ENCODE measurements around the gene WDR83.
"Not testable (repeated sequence)": the region's sequence is repeated elsewhere in the genome, so short reads cannot be mapped to it uniquely, and the experiment has no call there.

The WDR83 gene

GRCh38 chr19:12639901-12640613 lies 26.6 kb upstream of the WDR83 start:
- H3K27me3 ChIP-seq (ENCODE audit: control insufficient read depth, insufficient read depth, low read length), result no peaks in the 10 kb centered on the region; the same call in 1 of the 2 replicates
- peak overlapping the region; percentile 16; the same call in 1 of the 2 replicates for H3K4me3 ChIP-seq (ENCODE audit: low read length)
- H3K4me1 ChIP-seq (ENCODE audit: control insufficient read depth, insufficient read depth, low read length), result no peaks in the 10 kb centered on the region
- DNase-seq (ENCODE audit: low read depth, low spot score), result peak; percentile 71
- no CpG with 5 or more reads among the region's 39 CpGs for WGBS (ENCODE audit: insufficient coverage, insufficient read length)
- H3K27ac ChIP-seq (ENCODE audit: low read length), result no peak overlapping the region
- H3K9me3 ChIP-seq (ENCODE audit: control insufficient read depth, insufficient read depth, low read length), result no peaks in the 10 kb centered on the region; the same call in 1 of the 2 replicates
- H3K36me3 ChIP-seq (ENCODE audit: control insufficient read depth, insufficient read depth, low read length), result no peaks in the 10 kb centered on the region

- H3K36me3 ChIP-seq (ENCODE audit: control insufficient read depth, insufficient read depth, low read length), result no peaks in the 10 kb centered on the region
- no peaks in the 10 kb centered on the region for H3K4me1 ChIP-seq (ENCODE audit: control insufficient read depth, insufficient read depth, low read length)
- no peaks in the 10 kb centered on the region; the same call in 1 of the 2 replicates for H3K27me3 ChIP-seq (ENCODE audit: control insufficient read depth, insufficient read depth, low read length)
- DNase-seq (ENCODE audit: low read depth, low spot score), result no peak
- no peak overlapping the region for H3K4me3 ChIP-seq (ENCODE audit: low read length)
- H3K9me3 ChIP-seq (ENCODE audit: control insufficient read depth, insufficient read depth, low read length), result no peaks in the 10 kb centered on the region; the same call in 1 of the 2 replicates
- no CpG with 5 or more reads among the region's 13 CpGs for WGBS (ENCODE audit: insufficient coverage, insufficient read length)
- H3K27ac ChIP-seq (ENCODE audit: low read length), result no peak overlapping the region
Observed at GRCh38 chr19:12641456-12641855, 25.2 kb upstream of the WDR83 start.

- no CpG with 5 or more reads among the region's 26 CpGs for WGBS (ENCODE audit: insufficient coverage, insufficient read length)
- H3K27ac ChIP-seq (ENCODE audit: low read length), result no peak overlapping the region
- no peaks in the 10 kb centered on the region; the same call in 1 of the 2 replicates for H3K9me3 ChIP-seq (ENCODE audit: control insufficient read depth, insufficient read depth, low read length)
- no peaks in the 10 kb centered on the region for H3K36me3 ChIP-seq (ENCODE audit: control insufficient read depth, insufficient read depth, low read length)
- no peaks in the 10 kb centered on the region; the same call in 1 of the 2 replicates for H3K27me3 ChIP-seq (ENCODE audit: control insufficient read depth, insufficient read depth, low read length)
- no peaks in the 10 kb centered on the region for H3K4me1 ChIP-seq (ENCODE audit: control insufficient read depth, insufficient read depth, low read length)
- no peak for DNase-seq (ENCODE audit: low read depth, low spot score)
- no peak overlapping the region for H3K4me3 ChIP-seq (ENCODE audit: low read length)
Observed at GRCh38 chr19:12642506-12642905, 24.1 kb upstream of the WDR83 start.

- H3K4me1 ChIP-seq (ENCODE audit: control insufficient read depth, insufficient read depth, low read length); DNase-seq (ENCODE audit: low read depth, low spot score); H3K9me3 ChIP-seq (ENCODE audit: control insufficient read depth, insufficient read depth, low read length); H3K27me3 ChIP-seq (ENCODE audit: control insufficient read depth, insufficient read depth, low read length); H3K4me3 ChIP-seq (ENCODE audit: low read length); H3K27ac ChIP-seq (ENCODE audit: low read length); H3K36me3 ChIP-seq (ENCODE audit: control insufficient read depth, insufficient read depth, low read length): not testable (repeated sequence)
- WGBS (ENCODE audit: insufficient coverage, insufficient read length), result no CpG with 5 or more reads among the region's 14 CpGs
Observed at GRCh38 chr19:12643716-12644115, 22.9 kb upstream of the WDR83 start.

- no peak overlapping the region for H3K4me3 ChIP-seq (ENCODE audit: low read length)
- H3K4me1 ChIP-seq (ENCODE audit: control insufficient read depth, insufficient read depth, low read length), result no peaks in the 10 kb centered on the region
- WGBS (ENCODE audit: insufficient coverage, insufficient read length), result no CpG with 5 or more reads among the region's 10 CpGs
- no peaks in the 10 kb centered on the region; the same call in 1 of the 2 replicates for H3K27me3 ChIP-seq (ENCODE audit: control insufficient read depth, insufficient read depth, low read length)
- H3K36me3 ChIP-seq (ENCODE audit: control insufficient read depth, insufficient read depth, low read length), result no peaks in the 10 kb centered on the region
- DNase-seq (ENCODE audit: low read depth, low spot score), result no peak
- no peaks in the 10 kb centered on the region for H3K9me3 ChIP-seq (ENCODE audit: control insufficient read depth, insufficient read depth, low read length)
- H3K27ac ChIP-seq (ENCODE audit: low read length), result no peak overlapping the region
Observed at GRCh38 chr19:12646551-12646950, 20.1 kb upstream of the WDR83 start.

- Histone ChIP-seq H3K9me3 (ENCODE audit: control insufficient read depth, insufficient read depth, low read length) (no peaks in the 10 kb centered on the region), H3K4me3 (ENCODE audit: low read length) (no peak overlapping the region), H3K27ac (ENCODE audit: low read length) (no peak overlapping the region), H3K4me1 (ENCODE audit: control insufficient read depth, insufficient read depth, low read length) (no peaks in the 10 kb centered on the region), H3K27me3 (ENCODE audit: control insufficient read depth, insufficient read depth, low read length) (no peaks in the 10 kb centered on the region), H3K36me3 (ENCODE audit: control insufficient read depth, insufficient read depth, low read length) (no peaks in the 10 kb centered on the region)
- DNase-seq (ENCODE audit: low read depth, low spot score), result no peak
- WGBS (ENCODE audit: insufficient coverage, insufficient read length), result no CpG with 5 or more reads among the region's 8 CpGs
Observed at GRCh38 chr19:12647047-12647446, 19.6 kb upstream of the WDR83 start.

- no CpG with 5 or more reads among the region's 31 CpGs for WGBS (ENCODE audit: insufficient coverage, insufficient read length)
- no peak for DNase-seq (ENCODE audit: low read depth, low spot score)
- no peak overlapping the region for H3K4me3 ChIP-seq (ENCODE audit: low read length)
Observed at GRCh38 chr19:12647490-12648071, 19.0 kb upstream of the WDR83 start.

GRCh38 chr19:12648088-12648487 lies 18.5 kb upstream of the WDR83 start:
- no peaks in the 10 kb centered on the region for H3K36me3 ChIP-seq (ENCODE audit: control insufficient read depth, insufficient read depth, low read length)
- no peaks in the 10 kb centered on the region for H3K27me3 ChIP-seq (ENCODE audit: control insufficient read depth, insufficient read depth, low read length)
- no peak overlapping the region for H3K27ac ChIP-seq (ENCODE audit: low read length)
- no peak overlapping the region for H3K4me3 ChIP-seq (ENCODE audit: low read length)
- H3K4me1 ChIP-seq (ENCODE audit: control insufficient read depth, insufficient read depth, low read length), result no peaks in the 10 kb centered on the region
- H3K9me3 ChIP-seq (ENCODE audit: control insufficient read depth, insufficient read depth, low read length), result no peaks in the 10 kb centered on the region
- no peak for DNase-seq (ENCODE audit: low read depth, low spot score)
- WGBS (ENCODE audit: insufficient coverage, insufficient read length), result 100% methylated on average over 1 of the region's 29 CpGs

More at GRCh38 chr19:12647490-12648071, 19.0 kb upstream of the WDR83 start:
- Histone ChIP-seq H3K4me1 (ENCODE audit: control insufficient read depth, insufficient read depth, low read length) (no peaks in the 10 kb centered on the region), H3K27ac (ENCODE audit: low read length) (no peak overlapping the region), H3K9me3 (ENCODE audit: control insufficient read depth, insufficient read depth, low read length) (no peaks in the 10 kb centered on the region), H3K27me3 (ENCODE audit: control insufficient read depth, insufficient read depth, low read length) (no peaks in the 10 kb centered on the region), H3K36me3 (ENCODE audit: control insufficient read depth, insufficient read depth, low read length) (no peaks in the 10 kb centered on the region)

GRCh38 chr19:12649941-12650340 lies 16.7 kb upstream of the WDR83 start:
- Histone ChIP-seq H3K9me3 (ENCODE audit: control insufficient read depth, insufficient read depth, low read length) (no peaks in the 10 kb centered on the region), H3K36me3 (ENCODE audit: control insufficient read depth, insufficient read depth, low read length) (no peaks in the 10 kb centered on the region), H3K4me3 (ENCODE audit: low read length) (no peak overlapping the region), H3K4me1 (ENCODE audit: control insufficient read depth, insufficient read depth, low read length) (no peaks in the 10 kb centered on the region), H3K27ac (ENCODE audit: low read length) (no peak overlapping the region), H3K27me3 (ENCODE audit: control insufficient read depth, insufficient read depth, low read length) (no peaks in the 10 kb centered on the region)
- DNase-seq (ENCODE audit: low read depth, low spot score), result no peak
- no CpG with 5 or more reads among the region's 10 CpGs for WGBS (ENCODE audit: insufficient coverage, insufficient read length)

GRCh38 chr19:12652219-12652618 lies 14.4 kb upstream of the WDR83 start:
- no peak overlapping the region for H3K4me3 ChIP-seq (ENCODE audit: low read length)

More at GRCh38 chr19:12652219-12652618, 14.4 kb upstream of the WDR83 start:
- DNase-seq (ENCODE audit: low read depth, low spot score), result no peak
- H3K9me3 ChIP-seq (ENCODE audit: control insufficient read depth, insufficient read depth, low read length), result no peaks in the 10 kb centered on the region
- H3K27me3 ChIP-seq (ENCODE audit: control insufficient read depth, insufficient read depth, low read length), result no peaks in the 10 kb centered on the region
- H3K4me1 ChIP-seq (ENCODE audit: control insufficient read depth, insufficient read depth, low read length), result no peaks in the 10 kb centered on the region
- H3K27ac ChIP-seq (ENCODE audit: low read length), result no peak overlapping the region
- H3K36me3 ChIP-seq (ENCODE audit: control insufficient read depth, insufficient read depth, low read length), result peaks cover 2% of the 10 kb centered on the region; the same call in 1 of the 2 replicates
- no CpG with 5 or more reads among the region's 6 CpGs for WGBS (ENCODE audit: insufficient coverage, insufficient read length)
